Lower leg skin (tissue), 4 donors: ENCODE data around the gene AKAP6. TPM values are rescaled to one million over a fixed set of nuclear protein-coding genes. Genes with fewer than 3 reads are reported as not detected.

Source experiments
- DNase-seq, 2 donors: peaks; one replicate each; pipeline ENCODE4 v3.0.0-alpha.2; 2019; ENCODE audit warnings: low spot score in 2 of 2
- H3K4me3 ChIP-seq: fragments of 200-600 bp; sonication (generic); 2 replicates; pipeline ENCODE4 v1.5.1; 2017; ENCODE audit warnings: mild to moderate bottlenecking, low read depth; ENCODE audit not compliant: poor library complexity, severe bottlenecking
- POLR2A ChIP-seq, 2 donors: fragments of 450-650 bp; IDR thresholded peaks; one replicate each; pipeline ENCODE4 v1.6.1; 2016 to 2017; ENCODE audit warnings: antibody characterized with exemption in 2 of 2, mild to moderate bottlenecking in 1 of 2, moderate library complexity in 1 of 2
- WGBS, 2 donors: methylation state at CpG; one replicate each; pipeline ENCODE4 v1.1.5; 2018; 5-methylcytosine and 5-hydroxymethylcytosine counted together
- intact Hi-C: fragments of 100-400 bp; cut with DNase I; formaldehyde crosslinking; loops from one replicate; pipeline ENCODE4 v1.15.0; 2023; ENCODE audit warnings: low total_unique reads
- total RNA-seq, 4 donors: library from RNA; depleted of rRNA; stranded (reverse); fragments of >200 nt; gene quantifications; one replicate each; pipeline ENCODE4 v1.1.0, GENCODE V29; 2016
- TF ChIP-seq, protein P1 (sequence below), 3 donors: fragments of 450-650 bp; IDR thresholded peaks; one replicate each; pipeline ENCODE4 v1.5.1; 2016; ENCODE audit warnings: antibody characterized with exemption in 3 of 3, mild to moderate bottlenecking in 3 of 3, moderate library complexity in 2 of 3

The AKAP6 gene
- total RNA-seq, 4 donors from 2014 or later: 2.3 to 13.3 (median 3.6) TPM

DNA sequence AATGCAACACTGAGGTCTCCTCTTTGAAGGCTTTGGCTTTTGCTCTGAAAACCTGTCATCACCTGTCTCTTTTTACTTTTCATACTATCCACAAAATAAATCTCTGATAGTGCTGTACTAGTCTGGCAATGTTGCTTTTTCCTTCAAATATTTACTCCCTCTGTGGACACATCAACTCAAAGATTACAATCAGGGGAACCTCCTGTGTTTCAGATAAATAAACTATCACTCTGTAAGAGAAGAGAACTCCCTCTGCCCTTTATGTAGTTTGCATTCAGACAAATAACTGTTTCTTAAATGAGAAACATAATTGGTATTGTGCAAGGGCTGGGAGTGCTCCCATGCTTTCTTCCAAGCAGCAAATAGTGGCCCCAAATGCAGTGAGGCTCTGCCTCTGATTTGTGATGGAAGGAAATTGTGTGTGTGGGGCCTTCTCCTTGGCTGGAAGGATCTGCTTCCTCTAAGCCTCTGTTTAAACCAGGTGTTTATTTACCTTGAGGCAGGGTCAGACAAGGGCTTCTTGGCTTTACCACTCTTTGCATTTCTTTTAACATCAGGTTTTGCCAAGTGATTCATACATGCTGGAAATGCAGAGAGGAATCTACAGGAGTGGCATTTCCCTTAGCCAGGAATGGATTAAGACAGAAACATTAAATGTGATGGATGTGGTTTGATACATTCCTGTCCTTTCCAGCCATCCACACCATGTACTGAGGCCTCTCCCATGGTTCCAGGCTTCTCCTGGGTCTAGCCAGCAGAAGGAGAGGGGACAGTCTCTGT is 69.0 kb downstream of the AKAP6 start:
- intact Hi-C loops: no loop called here
- peak in 1 of 2 donors; percentile 15 for DNase-seq
- TF ChIP-seq, protein P1, sequence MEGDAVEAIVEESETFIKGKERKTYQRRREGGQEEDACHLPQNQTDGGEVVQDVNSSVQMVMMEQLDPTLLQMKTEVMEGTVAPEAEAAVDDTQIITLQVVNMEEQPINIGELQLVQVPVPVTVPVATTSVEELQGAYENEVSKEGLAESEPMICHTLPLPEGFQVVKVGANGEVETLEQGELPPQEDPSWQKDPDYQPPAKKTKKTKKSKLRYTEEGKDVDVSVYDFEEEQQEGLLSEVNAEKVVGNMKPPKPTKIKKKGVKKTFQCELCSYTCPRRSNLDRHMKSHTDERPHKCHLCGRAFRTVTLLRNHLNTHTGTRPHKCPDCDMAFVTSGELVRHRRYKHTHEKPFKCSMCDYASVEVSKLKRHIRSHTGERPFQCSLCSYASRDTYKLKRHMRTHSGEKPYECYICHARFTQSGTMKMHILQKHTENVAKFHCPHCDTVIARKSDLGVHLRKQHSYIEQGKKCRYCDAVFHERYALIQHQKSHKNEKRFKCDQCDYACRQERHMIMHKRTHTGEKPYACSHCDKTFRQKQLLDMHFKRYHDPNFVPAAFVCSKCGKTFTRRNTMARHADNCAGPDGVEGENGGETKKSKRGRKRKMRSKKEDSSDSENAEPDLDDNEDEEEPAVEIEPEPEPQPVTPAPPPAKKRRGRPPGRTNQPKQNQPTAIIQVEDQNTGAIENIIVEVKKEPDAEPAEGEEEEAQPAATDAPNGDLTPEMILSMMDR (IDR thresholded peaks at IDR 0.05): no peak
- no peak for TF ChIP-seq POLR2A (IDR thresholded peaks at IDR 0.05)
- no peak overlapping the region for H3K4me3 ChIP-seq

DNA sequence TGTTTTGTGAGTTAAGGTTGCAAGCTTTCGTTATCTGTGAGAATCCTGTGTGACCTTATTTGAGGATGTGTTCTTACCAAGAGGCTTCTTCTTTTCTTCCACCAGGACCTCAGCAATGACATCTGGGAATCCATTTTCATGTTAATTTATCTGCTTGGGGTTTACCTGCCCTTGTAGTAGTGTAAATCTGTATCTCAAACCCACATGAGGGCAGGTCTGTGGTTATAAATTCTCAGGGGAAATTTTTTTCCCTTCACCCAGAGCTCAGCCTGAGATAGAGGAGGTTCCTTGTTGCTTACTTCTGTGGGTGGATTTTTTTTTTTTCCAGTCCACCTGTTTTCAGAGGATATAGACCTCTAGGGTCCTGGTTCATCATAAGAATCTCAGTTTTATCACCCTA is 70.8 kb downstream of the AKAP6 start:
- no peak overlapping the region for H3K4me3 ChIP-seq
- 87 to 97% methylated on average over 1 of the region's 1 CpG for WGBS, 2 donors
- TF ChIP-seq POLR2A (IDR thresholded peaks at IDR 0.05): no peak
- TF ChIP-seq, protein P1 (IDR thresholded peaks at IDR 0.05): no peak
- no peak for DNase-seq
- intact Hi-C loops: no loop called here

DNA sequence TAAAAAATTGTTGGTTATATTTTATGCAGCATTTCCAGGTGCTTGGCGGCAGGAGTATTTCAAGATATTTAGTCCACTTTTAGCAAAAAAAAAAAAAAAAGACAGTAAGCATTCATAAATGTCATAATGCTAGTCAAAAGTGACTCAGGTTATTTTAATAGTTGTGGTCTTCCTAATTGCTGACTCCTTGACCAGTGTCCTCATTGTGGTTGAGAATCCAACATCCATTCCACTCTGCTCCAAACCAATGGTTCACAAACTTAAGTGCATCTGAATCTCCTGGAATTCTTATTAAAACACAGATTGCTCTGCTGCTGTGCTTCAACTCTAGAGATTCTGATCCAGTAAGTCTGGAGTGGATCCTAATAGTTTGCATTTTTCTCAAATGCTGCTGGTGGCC is 71.4 kb downstream of the AKAP6 start:
- WGBS, 2 donors: 93 to 100% methylated on average over 1 of the region's 1 CpG
- TF ChIP-seq POLR2A (IDR thresholded peaks at IDR 0.05): no peak
- TF ChIP-seq, protein P1 (IDR thresholded peaks at IDR 0.05): no peak

DNA sequence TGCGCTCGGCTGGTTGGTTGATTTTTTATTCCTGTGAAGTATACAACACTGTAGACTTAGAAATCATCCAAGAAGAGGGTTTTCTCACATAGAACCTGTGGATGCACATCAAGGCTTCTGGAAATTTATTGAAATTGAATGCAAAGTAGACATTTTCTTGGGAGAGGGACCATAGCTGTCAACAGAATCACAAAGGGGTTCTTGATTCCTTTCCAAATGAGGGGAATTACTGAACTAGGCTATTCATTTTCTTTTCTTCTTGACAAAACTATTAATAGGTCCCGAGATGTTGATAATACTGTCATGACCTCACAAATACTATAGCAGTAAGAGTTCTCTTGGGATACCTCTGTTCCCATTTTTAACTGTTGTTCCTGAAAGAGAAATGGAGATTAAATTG is 73.9 kb downstream of the AKAP6 start:
- intact Hi-C loops: no loop called here
- 89 to 94% methylated on average over 3 of the region's 3 CpGs for WGBS, 2 donors
- no peak for DNase-seq
- H3K4me3 ChIP-seq: no peak overlapping the region
- TF ChIP-seq, protein P1 (IDR thresholded peaks at IDR 0.05): no peak
- no peak for TF ChIP-seq POLR2A (IDR thresholded peaks at IDR 0.05)

More for the DNA sequence above, 71.4 kb downstream of the AKAP6 start:
- intact Hi-C loops: no loop called here
- H3K4me3 ChIP-seq: no peak overlapping the region
- no peak for DNase-seq

DNA sequence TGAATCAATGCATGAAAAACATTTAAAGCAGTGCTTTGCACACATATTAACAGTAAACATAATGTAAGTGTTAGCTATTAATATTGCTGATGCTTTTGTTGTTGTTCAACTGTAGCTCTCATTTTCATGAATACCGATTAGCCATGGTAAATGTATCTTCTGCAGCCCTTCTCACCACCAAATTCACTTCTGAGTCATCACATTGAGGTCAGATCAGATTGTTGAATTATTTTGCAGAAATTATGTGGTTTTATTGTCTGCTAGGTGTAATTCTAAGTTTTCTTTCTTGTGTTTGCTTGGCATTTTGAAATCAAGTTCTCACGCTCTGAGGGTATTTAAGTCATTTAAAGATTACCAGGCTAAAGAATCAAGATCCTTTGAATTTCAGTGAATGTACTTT is 74.6 kb downstream of the AKAP6 start:
- no peak overlapping the region for H3K4me3 ChIP-seq
- TF ChIP-seq, protein P1 (IDR thresholded peaks at IDR 0.05): no peak
- no peak for TF ChIP-seq POLR2A (IDR thresholded peaks at IDR 0.05)
- intact Hi-C loops: no loop called here
- 92 to 98% methylated on average over 2 of the region's 2 CpGs for WGBS, 2 donors
- DNase-seq: no peak
